ENCODE data around the gene VWA5B1.

VWA5B1 gene

GRCh38 chr1:20321573-20321972, 30.9 kb downstream of the VWA5B1 start:
- no peak for DNase-seq (ENCODE audit: low read depth, low spot score)

DNA sequence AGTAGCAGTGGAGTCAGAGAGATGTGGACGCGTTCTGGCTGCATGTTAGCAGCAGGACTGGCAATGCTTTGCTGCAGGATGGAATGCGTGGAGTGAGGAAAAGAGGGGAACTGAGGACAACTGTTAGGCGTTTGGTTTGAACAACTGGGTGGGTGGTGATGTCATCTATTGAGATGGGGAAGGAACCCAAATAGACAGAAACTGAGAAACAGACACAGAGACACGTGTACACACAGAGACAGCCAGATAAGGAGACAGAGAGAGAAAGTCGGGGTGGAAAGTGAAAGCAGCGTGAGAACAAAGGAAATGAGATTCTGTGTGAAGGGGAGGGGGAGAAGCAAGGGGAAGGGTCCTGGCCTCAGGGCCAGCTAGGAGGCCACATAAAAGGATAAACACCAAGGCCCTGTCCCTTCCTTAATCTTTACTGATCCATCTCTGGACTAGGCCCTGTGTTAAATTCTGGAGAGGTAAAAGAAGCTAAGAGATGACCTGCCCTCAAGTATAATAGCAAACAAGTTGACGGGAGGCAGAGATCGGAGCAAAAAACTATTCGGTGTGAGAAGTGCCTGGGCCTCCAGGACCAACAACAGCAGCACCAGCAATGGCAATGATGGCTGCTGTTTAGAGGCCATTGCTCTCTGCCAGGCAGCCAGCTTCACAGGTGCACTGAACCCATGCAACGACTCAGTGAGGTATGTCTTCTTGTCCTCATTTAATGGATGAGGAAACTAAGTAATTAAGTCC, 31.6 kb downstream of the VWA5B1 start:
- DNase-seq (ENCODE audit: low read depth, low spot score) = no peak

- no peak for DNase-seq (ENCODE audit: low read depth, low spot score)
Measured at GRCh38 chr1:20322825-20323612, 32.3 kb downstream of the VWA5B1 start.

DNA sequence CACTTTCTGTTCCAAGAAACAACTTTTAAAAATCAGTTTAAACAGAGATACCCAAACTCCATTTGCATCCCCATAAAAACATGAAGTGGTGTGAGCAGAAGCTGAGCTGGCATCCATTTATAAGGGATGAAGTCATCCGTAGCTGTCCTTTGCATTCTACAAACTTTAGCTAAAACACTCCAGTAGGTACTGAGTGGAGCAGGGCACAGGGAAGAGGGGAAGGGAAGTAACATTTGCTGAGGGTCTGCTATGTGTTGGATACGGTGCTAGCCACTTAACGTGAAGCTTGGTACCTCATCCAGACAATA, 32.9 kb downstream of the VWA5B1 start:
- DNase-seq (ENCODE audit: low read depth, low spot score) = no peak

DNA sequence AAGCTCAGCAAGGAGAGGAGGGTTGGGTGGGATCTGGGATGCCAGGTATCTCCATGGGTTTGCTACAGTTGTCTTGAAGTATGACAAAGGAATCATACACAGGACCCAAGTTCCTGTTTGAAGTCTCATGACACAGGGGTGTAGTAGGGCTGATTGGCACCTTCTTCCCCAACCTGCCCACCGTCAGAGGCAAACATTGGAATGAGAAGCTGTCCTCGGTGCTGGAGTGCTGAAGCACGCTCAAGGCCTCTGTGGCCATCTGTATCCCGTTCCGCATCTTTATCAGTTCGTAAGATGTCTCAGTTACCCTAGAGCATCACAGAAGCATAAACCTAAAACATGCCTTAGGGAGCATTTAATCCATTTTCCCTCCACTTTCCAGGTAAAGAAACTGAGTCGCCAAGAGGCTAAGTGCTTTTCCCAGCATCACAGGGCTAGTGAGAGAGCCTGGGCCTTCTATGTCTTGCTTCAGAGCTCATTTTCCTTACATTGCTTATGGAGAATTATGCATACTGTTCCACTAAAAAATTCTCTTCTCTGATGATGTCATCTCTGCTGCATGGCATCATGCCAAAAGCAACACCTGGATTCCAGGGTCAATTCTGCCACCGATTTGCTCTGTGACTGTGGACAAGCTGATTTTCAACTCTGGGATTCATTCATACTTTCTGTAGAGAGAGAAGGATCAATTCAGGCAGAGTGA, 34.2 kb downstream of the VWA5B1 start:
- no peak for DNase-seq (ENCODE audit: low read depth, low spot score)

DNA sequence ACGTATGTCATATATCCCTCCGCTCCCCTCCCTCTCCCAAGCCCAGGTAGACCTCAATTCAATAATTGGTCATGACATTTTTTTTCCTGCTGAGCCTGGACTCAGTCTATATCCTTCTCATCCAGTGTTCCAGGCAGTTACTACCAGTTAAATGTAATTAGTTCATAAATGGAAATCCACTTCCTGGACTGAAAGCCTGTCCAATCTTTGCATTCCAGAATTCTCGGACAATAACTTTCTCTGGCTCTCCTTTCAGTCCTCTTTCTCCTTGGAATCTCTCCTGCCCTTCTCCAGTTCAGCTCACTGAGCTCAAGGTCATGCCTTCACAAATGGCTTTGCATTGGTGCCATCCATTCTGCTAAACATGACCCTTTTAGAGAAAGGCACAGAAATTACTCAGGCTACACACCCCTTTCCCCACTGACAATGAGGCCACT, 34.8 kb downstream of the VWA5B1 start:
- DNase-seq (ENCODE audit: low read depth, low spot score) = no peak

- DNase-seq (ENCODE audit: low read depth, low spot score) = no peak
Measured at GRCh38 chr1:20325844-20326420, 35.3 kb downstream of the VWA5B1 start.

- no peak for DNase-seq (ENCODE audit: low read depth, low spot score)
Measured at GRCh38 chr1:20327467-20327866, 36.8 kb downstream of the VWA5B1 start.

DNA sequence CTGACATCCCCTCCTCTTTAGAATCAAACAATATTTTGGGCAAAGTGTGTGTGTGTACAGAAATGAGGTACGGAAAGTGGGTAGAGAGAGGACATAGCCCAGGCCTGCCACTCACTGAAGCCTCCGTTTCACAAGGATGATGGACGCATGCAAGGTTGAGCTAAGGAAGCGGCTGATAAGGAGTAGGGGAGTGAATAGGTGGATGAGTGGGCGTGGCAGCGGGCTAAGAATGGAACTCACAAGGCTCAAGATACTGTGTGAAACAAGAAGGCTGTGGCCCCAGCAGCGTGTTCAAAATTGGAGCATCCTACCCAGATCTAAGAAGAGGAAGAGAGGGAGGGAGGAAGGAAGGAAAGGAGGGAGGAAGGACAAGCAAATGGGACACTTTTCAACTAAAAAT, 37.5 kb downstream of the VWA5B1 start:
- DNase-seq (ENCODE audit: low read depth, low spot score) = no peak

DNA sequence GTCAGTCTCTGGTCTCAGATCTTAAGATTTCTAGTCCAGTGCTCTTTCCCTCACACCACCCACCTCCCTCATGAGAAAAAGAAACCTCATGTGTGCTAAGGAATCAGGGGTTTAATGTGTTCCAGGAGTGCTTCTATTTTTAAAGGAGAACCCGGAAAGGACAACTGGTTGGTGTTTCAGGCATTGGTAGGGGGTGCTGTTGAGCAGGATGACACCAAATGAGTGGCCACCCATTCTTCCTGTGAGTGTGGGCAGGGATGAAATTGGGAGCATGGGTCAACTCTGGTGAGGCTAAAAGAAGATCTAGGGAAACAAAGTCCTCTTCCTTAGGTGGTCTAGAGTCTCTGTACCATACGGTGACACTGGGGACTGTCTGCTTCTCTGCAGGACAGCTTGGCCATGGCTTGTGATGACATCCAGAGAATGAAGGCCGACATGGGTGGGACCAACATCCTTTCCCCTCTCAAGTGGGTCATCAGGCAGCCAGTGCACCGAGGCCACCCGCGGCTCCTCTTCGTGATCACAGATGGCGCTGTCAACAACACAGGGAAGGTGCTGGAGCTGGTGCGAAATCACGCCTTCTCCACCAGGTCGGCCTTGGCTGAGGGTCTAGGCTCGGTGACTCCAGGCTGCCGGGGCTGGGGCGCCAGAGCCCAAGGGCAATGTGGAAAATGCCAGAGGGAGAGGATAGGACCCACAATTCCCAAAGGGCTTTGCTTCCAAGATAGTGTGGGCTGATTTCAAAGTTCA, 39.3 kb downstream of the VWA5B1 start:
- DNase-seq (ENCODE audit: low read depth, low spot score) = no peak

DNA sequence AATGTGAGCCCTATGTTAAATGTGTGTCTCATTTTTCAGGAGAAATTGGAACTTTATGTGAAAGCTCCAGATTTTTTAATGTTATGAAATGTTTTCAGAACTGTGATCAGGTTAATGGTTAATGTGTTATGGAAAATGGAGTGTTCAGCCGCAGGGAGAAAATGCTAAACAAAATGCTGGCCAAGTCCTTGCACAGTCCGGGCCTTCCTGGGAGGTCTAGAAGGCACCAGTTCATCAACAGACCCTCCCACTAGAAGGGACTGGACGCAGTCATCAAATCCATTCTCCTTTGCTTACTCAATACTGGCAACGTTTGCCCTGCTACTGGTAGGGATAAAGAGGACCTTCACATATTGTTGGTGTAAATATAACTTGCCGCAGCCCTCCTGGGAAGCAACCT, 43.4 kb downstream of the VWA5B1 start:
- DNase-seq (ENCODE audit: low read depth, low spot score) = no peak

DNA sequence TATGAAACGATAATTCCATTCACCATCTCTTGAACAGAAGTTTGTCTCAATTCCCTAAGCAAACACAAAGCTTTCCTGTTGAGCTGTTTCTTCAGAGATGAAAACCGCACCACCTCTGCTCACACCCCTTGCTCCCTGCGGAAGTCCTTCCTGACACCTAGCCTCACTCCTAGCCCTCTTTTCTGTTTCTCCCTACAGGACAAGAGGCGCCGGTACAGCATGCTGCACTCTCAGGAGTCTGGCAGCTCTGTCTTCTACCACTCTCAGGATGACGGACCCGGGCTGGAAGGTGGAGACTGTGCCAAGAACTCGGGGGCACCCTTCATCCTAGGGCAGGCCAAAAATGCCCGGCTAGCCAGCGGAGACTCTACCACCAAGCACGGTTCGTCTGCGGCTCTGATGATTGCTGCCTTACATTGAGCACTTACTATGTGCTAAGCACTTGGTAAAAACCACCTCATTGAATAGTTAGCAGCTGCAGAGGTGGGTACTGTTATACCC, 45.5 kb downstream of the VWA5B1 start:
- no peak for DNase-seq (ENCODE audit: low read depth, low spot score)

DNA sequence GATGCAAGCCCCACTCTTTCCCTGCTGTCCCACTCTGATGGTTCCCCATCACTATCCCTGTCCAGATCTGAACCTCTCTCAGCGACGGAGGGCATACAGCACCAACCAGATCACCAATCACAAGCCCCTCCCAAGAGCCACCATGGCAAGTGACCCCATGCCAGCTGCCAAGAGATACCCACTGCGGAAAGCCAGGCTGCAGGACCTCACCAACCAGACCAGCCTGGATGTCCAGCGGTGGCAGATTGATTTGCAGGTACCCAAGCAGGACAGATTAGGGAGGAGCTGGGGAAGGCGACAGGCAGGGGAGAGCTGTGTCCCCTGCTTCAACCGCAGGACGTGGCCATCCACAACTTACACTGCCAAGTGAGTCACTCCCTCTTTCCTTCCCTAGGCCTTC, 46.9 kb downstream of the VWA5B1 start:
- DNase-seq (ENCODE audit: low read depth, low spot score) = no peak

- DNase-seq (ENCODE audit: low read depth, low spot score) = no peak
Measured at GRCh38 chr1:20339811-20340457, 49.3 kb downstream of the VWA5B1 start.

GRCh38 chr1:20342294-20343148, 51.8 kb downstream of the VWA5B1 start:
- DNase-seq (ENCODE audit: low read depth, low spot score) = no peak

DNA sequence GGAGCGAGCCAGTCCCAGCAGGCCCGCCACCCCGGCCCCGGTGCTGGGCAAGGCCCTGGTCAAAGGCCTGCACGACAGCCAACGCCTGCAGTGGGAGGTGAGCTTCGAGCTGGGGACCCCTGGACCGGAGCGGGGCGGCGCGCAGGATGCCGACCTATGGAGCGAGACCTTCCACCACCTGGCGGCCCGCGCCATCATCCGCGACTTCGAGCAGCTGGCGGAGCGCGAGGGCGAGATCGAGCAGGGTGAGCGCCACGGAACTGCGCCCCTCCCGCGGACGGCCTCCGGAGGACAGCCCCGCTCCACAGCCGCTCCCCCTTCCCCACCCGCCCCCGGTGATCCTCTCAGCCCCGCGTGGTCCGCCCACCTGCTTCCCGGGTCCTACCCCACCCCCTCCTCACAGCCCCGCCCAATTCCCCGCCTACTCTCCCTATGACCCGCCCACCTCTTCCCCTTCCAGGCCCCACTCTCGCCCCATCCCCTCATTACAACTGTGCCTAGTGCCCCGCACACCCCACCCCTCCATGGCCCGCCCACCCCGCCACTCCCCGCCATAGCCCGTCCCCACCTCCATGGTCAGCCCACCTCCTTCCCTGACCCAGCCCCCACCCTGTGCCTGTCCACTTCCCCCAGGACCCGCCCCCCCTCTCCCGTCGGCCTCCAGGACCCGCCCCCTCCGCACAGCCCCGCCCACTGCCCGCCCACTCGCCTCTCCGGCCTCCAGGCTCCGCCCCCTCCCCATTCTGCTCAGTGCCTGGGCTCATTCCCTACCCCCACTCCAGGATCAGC, 52.7 kb downstream of the VWA5B1 start:
- DNase-seq (ENCODE audit: low read depth, low spot score) = no peak

DNA sequence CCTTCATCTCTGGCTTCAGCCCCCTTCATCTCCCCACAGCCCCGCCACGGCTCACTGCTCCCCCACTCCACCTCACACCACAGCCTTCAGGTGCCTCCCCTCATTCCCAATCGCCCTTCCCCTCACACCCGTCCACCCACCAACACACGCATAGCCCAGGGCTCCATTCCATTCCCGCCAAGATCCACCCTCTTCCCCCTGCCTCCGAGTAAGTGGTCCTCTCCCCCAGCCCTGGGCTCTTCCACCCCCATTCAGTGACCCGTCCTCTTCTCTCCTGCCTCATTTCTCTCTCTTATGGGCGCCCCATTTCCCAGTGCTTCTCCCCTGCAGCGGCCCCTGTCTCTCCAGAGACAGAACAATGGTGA, 53.2 kb downstream of the VWA5B1 start:
- no peak for DNase-seq (ENCODE audit: low read depth, low spot score)

DNA sequence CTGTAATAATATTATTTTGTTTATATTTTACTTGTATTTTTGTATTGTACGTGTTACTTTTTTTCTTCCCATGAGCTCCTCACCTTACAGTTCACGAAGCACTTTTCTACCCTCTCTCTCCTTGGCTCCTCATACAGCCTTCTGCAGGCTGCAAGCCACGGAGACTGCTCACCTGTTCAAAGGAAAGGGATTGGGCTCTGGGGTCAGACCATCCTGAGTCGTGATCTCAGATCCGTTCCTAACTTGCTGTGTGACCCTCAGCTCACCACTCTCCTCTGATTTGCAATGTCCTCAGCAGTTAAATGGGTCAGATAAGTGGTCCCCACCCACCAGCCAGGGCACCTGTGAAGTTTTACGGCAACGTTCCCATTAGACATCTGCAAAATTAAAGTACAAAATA, 54.1 kb downstream of the VWA5B1 start:
- DNase-seq (ENCODE audit: low read depth, low spot score) = no peak

- no peak for DNase-seq (ENCODE audit: low read depth, low spot score)
Measured at GRCh38 chr1:20345419-20345818, 54.7 kb downstream of the VWA5B1 start.
